ENCODE measurements around the gene PDE4D.

- TF ChIP-seq CTCF (IDR thresholded peaks at IDR 0.05) (no peak), ZFX (IDR thresholded peaks at IDR 0.05; ENCODE audit: borderline replicate concordance) (no peak)
Observed at GRCh38 chr5:59473611-59474010, 419.9 kb downstream of the PDE4D start.

All from 22Rv1 (cell line).